GM18868 (cell line): ENCODE data around the gene ALDH1A2.

Source experiments
- ATAC-seq: cut with Tn5 transposase; IDR thresholded peaks from one replicate; pipeline ENCODE4 v1.9.1; 2021; ENCODE audit warnings: mild to moderate bottlenecking, moderate library complexity; ENCODE audit not compliant: unreplicated experiment

ALDH1A2 gene

GRCh38 chr15:57947282-57947681, 118.2 kb downstream of the ALDH1A2 start:
- no peak for ATAC-seq

GRCh38 chr15:57946491-57947048, 118.9 kb downstream of the ALDH1A2 start:
- no peak for ATAC-seq

GRCh38 chr15:57945616-57946015, 119.9 kb downstream of the ALDH1A2 start:
- no peak for ATAC-seq

GRCh38 chr15:57943754-57944420, 121.6 kb downstream of the ALDH1A2 start:
- ATAC-seq = no peak

GRCh38 chr15:57943171-57943570, 122.3 kb downstream of the ALDH1A2 start:
- no peak for ATAC-seq

GRCh38 chr15:57941816-57942215, 123.7 kb downstream of the ALDH1A2 start:
- ATAC-seq = no peak

GRCh38 chr15:57932348-57932747, 133.2 kb downstream of the ALDH1A2 start:
- ATAC-seq = no peak

GRCh38 chr15:57931570-57931969, 133.9 kb downstream of the ALDH1A2 start:
- ATAC-seq = no peak

GRCh38 chr15:57927091-57927631, 138.3 kb downstream of the ALDH1A2 start:
- no peak for ATAC-seq

- ATAC-seq = no peak
Measured at GRCh38 chr15:57925650-57926049, 139.9 kb downstream of the ALDH1A2 start.

GRCh38 chr15:57924598-57924997, 140.9 kb downstream of the ALDH1A2 start:
- no peak for ATAC-seq

- no peak for ATAC-seq
Measured at GRCh38 chr15:57923750-57924149, 141.8 kb downstream of the ALDH1A2 start.

- no peak for ATAC-seq
Measured at GRCh38 chr15:57923306-57923705, 142.2 kb downstream of the ALDH1A2 start.

- no peak for ATAC-seq
Measured at GRCh38 chr15:57922776-57923175, 142.7 kb downstream of the ALDH1A2 start.

- ATAC-seq = no peak
Measured at GRCh38 chr15:57921371-57921770, 144.1 kb downstream of the ALDH1A2 start.

GRCh38 chr15:57920911-57921310, 144.6 kb downstream of the ALDH1A2 start:
- ATAC-seq = no peak

- no peak for ATAC-seq
Measured at GRCh38 chr15:57919754-57920153, 145.8 kb downstream of the ALDH1A2 start.

GRCh38 chr15:57917998-57918397, 147.5 kb downstream of the ALDH1A2 start:
- no peak for ATAC-seq

GRCh38 chr15:57916695-57917094, 148.8 kb downstream of the ALDH1A2 start:
- no peak for ATAC-seq

GRCh38 chr15:57915827-57916531, 149.5 kb downstream of the ALDH1A2 start:
- ATAC-seq = no peak

GRCh38 chr15:57914350-57915055, 151.0 kb downstream of the ALDH1A2 start:
- ATAC-seq = no peak
